Dermis microvascular lymphatic vessel endothelial cell (primary cell): ENCODE data around the gene FMR1. TPM values are rescaled to one million over a fixed set of nuclear protein-coding genes. Genes with fewer than 3 reads are reported as not detected.

Experiments used
- DNase-seq, 2 donors: peaks; one replicate each; pipeline versions ENCODE4 v3.0.0 to v3.0.0-alpha.2; 2010; ENCODE audit warnings: low read depth in 2 of 2
- total RNA-seq: library from RNA; depleted of rRNA; stranded (reverse); fragments of >200 nt; gene quantifications from 2 replicates; pipeline ENCODE4 v1.2.1, GENCODE V29; 2014

The FMR1 gene
- total RNA-seq, result 22.8 and 27.2 TPM in 2 replicates

DNA sequence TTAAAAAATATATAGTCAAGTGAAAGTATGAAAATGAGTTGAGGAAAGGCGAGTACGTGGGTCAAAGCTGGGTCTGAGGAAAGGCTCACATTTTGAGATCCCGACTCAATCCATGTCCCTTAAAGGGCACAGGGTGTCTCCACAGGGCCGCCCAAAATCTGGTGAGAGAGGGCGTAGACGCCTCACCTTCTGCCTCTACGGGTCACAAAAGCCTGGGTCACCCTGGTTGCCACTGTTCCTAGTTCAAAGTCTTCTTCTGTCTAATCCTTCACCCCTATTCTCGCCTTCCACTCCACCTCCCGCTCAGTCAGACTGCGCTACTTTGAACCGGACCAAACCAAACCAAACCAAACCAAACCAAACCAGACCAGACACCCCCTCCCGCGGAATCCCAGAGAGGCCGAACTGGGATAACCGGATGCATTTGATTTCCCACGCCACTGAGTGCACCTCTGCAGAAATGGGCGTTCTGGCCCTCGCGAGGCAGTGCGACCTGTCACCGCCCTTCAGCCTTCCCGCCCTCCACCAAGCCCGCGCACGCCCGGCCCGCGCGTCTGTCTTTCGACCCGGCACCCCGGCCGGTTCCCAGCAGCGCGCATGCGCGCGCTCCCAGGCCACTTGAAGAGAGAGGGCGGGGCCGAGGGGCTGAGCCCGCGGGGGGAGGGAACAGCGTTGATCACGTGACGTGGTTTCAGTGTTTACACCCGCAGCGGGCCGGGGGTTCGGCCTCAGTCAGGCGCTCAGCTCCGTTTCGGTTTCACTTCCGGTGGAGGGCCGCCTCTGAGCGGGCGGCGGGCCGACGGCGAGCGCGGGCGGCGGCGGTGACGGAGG is at the start of gene FMR1:
TSS of gene FMR1 (plus strand) at position 728 of the 831 bp plus-strand sequence. CDS start 261 bp downstream, outside the sequence.
- peak; percentile 73 to 91 for DNase-seq

DNA sequence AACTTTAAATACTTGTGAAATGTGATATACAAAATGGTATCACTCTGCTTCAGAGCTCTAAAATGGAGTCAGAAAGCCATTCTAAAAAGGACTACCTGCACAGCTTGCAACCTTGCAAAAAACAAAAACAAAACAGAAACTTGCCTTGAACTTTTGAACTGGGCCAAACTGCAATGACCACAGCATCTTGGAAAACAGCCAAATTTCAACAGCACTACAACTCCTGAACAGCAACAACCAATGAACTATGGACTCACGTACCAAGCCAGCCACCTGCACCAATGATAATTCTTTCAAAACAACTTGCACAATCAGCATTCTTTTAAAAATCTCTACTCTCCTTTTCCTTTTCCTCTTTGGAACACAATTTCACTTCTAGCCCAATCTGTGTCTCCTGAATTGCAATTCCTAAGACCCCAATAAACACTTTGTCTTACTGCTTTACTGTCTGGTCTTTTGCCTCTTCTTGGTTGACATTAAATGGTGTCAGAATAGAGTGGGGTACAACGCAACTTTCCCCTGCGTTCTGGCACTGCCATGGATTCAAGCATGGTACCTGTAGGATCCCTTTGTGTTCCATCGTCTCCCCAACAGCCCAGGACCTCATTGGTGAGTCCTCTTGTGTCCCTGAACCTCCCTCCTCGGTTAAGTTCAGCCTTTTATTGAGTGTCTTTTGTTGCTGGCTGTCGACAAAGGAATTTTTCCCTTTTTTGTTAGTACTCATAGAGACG is 35.7 kb upstream of the FMR1 start:
- no peak for DNase-seq

DNA sequence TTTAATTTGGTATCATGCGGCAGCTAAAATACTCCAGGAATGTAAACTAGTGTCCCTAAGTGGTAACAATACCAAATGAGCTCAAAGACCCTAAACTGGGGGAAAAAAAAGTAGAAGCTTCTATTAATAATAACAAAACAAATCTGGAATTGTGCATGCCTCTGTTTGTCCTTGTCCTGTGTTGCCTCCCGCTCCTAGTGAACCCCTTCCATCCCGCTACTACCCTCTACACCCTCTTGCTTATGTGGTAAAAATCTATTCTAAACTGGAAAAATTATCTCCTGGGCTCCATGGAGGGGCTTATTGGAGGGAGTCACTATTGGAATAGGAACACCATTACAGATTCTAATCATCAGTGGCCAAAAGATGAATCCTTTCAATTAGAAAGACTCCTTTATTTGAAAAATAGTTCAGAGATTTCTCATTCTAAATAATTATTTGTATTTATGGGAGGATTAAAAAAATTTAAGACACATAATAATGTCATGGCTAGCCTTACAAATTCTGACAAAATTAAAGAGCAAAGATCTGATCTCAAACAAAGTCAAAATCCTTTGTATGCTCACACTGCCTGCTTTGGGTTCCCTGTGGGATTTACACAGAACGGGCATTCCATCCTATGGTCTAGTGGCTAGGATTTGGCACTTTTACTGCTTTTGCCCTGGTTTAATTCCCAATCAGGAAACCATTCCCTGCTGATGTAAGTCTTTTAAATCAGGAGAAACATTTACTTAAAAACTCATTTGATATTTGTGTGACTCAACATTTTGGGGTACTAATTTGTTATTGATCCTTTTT is 34.7 kb upstream of the FMR1 start:
- DNase-seq, result no peak

DNA sequence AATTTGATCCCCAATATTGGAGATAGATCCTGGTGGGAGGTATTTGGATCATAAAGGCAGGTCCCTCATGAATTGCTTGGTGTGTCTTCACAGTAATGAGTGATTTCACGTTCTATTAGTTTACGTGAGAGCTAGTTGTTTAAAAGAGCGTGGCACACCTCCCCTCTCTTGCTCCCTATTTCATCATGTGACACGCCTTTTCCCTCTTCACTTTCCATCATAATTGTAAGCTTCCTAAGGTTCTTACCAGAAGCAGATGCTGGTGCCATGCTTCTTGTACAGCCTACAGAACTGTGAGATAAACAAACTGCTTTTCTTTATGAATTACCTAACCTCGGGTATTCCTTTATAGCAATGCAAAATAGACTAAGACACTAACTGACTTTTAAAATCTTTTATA is 34.0 kb upstream of the FMR1 start:
- no peak for DNase-seq

DNA sequence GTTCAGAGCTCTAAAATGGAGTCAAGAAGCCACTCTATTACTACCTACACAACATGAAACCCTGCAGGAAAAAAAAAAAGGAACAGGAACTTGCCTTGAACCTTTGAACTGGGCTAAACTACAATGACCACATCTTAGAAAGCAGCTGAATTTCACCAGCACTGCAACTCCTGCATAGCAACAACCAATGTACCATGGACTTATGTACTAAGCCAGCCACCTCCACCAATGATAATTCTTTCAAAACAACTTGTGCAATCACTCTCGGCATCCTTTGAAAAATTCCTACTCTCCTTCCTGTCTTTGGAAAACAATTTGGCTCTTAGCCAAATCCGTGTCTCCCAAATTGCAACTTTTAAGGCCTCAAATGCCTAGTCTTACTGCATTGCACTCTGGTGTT is 26.8 kb upstream of the FMR1 start:
- DNase-seq, result no peak

DNA sequence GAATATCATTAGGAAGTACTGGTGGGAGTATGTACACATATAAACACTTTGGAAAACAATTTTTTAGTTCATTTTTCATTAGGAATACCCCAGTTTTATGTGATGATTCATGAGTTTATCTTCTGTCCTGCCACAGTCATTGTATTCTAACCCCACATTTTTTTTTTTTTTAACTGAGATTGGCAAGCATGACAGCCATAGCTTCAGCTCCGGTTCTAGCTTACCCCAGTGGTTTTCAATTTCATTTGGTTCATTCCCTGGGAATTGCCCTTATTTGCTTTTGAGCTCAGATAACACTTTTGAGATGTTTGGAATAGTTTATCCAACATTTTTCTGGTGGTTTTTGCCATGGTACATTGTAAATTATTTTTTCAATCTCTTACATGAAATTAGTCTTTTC is 21.0 kb upstream of the FMR1 start:
- DNase-seq, result no peak

DNA sequence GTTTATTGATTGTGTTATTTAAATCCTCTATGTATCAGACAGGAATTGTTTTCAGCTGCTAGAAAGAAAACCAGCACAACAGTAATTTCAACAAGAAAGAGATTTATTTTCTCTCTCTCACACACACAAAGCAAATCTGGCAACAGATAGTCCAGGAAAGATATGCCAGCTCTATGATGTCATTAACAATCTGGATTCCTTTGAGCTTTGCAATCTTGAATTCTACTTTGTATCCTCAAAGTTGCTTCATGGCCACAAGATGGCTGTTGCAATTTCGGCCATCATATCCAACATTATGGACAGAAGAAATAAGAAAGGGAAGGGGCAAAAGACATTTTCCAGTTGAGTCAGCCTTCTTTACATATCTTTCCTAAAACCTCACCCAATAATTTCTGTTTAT is 19.8 kb upstream of the FMR1 start:
- DNase-seq, result no peak

DNA sequence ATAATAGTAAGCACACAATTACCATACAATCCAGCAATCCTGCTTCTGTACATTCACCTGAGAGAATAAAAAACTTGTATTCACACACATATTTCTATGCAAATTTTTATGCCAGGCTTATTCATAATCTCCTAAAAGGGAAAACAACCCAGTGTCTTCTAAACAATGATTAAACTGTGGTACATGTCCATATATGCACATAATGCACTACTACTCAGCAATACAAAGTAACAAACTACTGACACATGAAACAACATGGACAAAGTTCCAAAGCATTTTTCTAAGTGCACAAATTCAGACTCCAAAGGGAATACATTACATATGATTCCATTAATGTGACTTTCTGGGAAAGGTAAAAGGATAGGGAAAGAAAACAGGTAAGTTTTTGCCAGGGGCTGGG is 18.0 kb upstream of the FMR1 start:
- no peak for DNase-seq

DNA sequence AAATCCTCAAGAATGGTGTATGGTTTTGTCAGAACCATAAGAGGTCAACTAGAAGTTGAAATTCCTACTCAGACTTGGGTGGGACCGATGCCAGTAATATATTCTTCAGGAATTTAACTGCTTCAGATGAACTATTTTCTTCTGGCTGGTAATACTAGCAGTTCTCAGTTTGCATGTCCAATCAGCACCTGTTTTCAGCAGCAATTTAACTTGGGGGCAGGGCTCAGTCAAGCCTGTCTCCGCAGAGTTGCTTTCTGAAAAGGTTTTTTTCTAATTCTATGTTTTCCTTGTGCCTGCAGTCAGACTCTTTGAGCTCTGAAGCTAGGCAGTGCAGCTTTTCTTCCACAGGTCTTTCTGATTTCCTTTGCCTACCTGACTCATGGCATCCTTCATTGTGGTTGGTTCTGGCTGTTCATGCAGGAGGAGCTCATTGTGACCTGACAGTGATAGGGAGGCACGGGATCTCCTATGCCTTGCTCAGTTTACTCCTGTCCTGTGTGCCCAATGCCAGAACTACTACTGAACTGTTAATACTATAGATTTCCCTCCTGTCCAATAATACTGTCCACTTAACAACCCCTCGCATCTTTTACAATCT is 17.3 kb upstream of the FMR1 start:
- no peak for DNase-seq

DNA sequence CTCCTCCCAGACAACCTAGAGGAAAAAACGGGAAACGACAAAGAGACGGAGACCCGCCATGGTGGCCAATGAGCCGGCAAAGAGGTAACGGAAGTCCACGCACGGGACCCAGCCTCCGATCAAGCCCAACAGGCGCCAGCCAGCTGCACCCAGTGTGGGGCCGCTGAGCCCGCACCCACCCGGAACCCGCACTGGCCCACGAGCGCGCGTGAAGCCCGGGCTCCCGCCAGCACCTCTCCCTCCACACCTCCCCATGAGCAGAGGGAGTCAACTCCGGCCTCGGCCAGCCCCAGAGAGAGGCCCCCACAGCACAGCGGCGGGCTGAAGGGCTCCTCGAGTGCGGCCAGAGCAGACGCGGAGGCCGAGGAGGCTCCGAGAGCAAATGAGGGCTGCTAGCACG is 14.6 kb upstream of the FMR1 start:
- DNase-seq, result no peak

DNA sequence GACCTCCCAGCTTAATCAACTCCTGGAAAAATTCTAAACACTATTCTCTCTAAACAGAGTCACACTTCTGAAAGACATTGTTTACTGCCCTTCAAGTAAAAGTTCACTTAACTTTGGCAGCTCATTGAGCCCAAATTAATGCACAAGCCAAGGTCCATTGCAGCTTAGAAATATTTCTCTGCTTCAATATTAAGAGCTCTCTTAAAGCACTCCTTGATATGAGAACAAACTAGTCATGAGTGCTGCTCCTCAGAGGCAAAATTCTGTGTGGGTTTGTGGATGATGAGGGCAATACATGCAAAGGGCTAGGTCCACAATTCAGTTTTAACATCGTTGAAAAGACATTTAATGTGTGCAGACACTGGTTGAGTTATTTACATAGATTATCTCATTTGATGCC is 12.8 kb upstream of the FMR1 start:
- DNase-seq, result no peak

DNA sequence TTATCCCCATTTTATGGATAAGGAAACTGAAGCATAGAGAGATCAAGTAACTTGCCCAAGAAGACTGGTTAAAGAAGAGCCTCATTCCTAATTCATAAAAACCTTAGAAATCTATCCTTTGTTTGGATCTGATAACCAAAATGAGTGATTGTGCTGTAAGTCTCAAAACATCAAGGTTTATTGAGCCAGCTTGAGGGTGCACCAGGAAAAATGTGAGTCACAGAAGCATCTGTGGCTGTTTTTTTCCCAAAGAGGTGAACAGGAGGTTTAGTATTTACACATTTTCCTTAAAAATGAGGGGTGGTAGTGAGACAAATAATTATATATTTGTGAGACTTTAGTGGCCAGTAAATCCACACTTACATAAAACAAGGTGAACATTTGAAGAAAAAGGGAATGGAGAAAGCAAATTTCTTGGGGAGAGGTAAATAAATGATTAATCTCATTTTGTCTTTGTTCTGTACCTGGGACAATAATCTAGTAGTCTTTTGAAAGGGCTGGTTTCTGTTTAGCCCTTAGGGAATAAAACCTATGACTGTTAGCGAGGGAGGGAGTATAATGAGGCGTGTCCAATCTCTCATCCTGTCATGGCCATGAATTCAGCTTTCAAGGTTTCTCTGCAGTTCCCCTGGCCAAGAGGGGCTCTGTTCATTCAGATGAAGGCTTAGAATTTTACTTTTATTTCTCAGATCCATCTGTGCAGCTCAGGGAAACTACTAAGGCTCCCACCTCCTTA is 12.2 kb upstream of the FMR1 start:
- DNase-seq, result no peak

DNA sequence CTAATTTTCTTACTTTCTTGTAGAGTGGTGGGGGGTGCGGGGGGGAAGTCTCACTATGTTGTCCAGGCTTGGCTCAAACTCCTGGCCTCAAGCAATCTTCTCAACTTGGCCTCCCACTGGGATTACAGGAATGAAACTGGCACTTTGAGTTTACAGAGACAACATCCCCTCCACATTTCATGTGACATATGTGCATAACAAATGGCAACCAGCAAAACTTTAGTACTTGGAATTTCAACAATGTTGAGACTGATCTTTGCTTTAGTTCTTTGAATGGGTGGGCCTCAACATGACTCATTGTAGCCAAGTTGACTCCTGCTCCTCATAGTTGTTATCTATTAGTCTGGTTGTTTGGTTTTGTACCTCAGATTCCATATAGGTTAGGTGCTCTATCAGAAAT is 11.4 kb upstream of the FMR1 start:
- DNase-seq, result no peak

DNA sequence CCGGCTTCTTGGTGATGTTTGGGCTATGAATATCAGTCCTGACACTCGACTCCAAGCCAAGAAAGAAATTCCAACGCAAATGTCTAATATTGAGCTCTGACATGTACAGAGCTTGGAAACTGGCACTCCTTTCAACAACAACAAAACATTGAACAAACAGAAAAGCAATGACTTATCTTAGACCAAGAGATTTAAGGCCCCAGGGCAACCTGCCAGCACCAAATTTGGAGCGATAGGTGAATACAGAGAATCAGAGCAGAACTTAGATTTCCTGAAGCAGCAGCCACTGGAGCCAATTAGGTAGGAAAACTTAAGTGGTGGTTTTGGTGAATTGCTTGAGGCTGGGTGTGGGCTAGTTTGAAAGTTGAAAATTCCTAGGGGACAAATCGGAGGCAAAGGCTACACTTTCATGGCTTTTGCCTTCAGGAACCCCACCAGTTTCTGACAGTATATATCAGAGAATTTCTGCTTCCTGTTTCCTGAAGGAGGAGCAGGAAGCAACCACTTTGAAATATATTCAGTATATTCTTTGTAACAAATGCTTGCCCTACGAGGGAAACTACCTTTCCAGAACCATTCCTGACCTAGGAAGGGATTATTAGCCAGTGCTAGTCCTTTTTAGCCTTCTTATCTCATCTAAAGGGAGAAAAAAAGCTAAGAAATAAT is 10.1 kb upstream of the FMR1 start:
- no peak for DNase-seq

DNA sequence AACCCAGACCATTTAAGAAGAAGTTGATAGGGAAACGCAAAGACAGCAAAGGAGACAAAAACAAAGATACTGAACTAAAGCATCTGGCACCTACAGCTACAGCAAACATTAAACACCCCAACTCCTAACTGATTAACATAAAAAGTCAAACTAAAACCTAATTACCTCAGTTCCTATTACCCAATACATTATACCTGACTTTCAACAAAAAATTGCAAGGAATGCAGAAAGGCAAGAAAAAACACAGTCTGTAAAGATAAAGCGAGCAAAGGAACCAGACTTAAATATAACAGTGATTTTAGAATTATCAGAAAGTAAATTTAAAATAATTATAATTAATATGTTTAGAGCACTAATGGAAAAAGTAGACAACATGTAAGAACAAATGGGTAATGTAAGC is 9.4 kb upstream of the FMR1 start:
- DNase-seq, result no peak

DNA sequence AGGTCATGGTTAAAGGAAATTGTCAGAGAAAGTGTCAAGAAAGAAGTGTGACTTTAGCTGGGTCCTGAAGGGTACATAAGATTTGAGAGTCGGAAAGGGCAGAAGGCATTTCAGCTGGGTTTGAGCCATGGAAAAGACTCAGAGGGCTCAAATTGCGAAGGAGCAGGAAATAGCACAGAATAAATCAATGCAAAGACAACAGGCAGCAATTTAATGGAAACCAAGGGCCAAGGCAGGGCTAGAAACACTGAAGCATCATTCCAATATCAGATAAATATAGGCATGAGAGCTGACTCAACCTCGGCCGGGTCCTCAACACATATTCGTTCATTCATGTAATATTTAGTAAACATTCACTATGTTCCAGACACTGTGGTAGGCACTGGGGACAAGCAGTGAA is 3.6 kb upstream of the FMR1 start:
- DNase-seq, result no peak

DNA sequence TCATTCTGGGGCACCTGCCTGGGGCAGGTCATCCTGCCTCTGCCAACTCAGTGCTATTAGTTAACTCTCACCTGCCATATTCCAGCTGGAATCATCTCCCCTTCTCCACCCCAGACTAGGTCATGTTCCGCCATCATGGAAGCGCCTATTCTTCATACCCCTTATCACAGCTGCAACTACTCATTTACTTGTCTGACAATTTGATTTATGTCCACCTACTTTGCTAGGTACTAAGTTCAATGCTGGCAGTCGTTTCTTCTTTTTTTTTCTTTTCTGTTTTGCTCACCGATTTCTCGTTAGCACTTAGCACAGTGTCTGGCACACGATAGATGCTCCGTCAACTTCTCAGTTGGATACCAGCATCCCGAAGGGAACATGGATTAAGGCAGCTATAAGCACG is 1.1 kb upstream of the FMR1 start:
- DNase-seq, result no peak

DNA sequence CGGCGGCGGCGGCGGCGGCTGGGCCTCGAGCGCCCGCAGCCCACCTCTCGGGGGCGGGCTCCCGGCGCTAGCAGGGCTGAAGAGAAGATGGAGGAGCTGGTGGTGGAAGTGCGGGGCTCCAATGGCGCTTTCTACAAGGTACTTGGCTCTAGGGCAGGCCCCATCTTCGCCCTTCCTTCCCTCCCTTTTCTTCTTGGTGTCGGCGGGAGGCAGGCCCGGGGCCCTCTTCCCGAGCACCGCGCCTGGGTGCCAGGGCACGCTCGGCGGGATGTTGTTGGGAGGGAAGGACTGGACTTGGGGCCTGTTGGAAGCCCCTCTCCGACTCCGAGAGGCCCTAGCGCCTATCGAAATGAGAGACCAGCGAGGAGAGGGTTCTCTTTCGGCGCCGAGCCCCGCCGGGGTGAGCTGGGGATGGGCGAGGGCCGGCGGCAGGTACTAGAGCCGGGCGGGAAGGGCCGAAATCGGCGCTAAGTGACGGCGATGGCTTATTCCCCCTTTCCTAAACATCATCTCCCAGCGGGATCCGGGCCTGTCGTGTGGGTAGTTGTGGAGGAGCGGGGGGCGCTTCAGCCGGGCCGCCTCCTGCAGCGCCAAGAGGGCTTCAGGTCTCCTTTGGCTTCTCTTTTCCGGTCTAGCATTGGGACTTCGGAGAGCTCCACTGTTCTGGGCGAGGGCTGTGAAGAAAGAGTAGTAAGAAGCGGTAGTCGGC is 528 bp downstream of the FMR1 start:
- peak in 1 of 2 donors; percentile 42 for DNase-seq

DNA sequence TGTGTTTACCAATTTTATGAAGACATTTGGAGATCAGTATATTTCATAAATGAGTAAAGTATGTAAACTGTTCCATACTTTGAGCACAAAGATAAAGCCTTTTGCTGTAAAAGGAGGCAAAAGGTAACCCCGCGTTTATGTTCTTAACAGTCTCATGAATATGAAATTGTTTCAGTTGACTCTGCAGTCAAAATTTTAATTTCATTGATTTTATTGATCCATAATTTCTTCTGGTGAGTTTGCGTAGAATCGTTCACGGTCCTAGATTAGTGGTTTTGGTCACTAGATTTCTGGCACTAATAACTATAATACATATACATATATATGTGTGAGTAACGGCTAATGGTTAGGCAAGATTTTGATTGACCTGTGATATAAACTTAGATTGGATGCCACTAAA is 1.9 kb downstream of the FMR1 start:
- DNase-seq, result no peak

DNA sequence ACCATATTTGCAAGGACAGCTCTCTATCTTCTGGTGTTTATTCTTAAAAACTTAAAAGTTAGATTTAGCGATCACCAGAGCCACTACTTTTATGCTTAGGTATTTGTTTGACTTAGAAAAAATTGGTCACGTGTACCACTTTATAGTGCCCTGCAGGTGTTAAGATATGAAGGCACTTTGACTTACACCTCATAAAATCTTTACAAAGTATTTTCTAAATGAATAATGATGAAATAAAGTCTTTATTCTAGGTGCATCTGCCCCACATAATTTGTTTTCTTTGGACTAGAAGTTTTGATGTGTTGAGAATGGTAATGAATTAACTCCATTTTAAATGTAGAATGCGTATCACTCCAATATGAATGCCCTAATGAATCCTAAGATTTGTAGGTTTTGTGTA is 2.9 kb downstream of the FMR1 start:
- no peak for DNase-seq
